GM12864 (cell line): ENCODE measurements around the gene CXCL14.

Source experiments
- DNase-seq: peaks from one replicate; pipeline ENCODE4 v3.0.0-alpha.2; 2011; ENCODE audit warnings: low read depth
- H3K4me3 ChIP-seq: 2 replicates; pipeline ENCODE4 v1.5.1; 2011; ENCODE audit warnings: mild to moderate bottlenecking, low read depth, low read length, control low read depth
- TF ChIP-seq, protein P1 (sequence below): IDR thresholded peaks from 2 replicates; pipeline ENCODE4 v1.5.1; 2011; ENCODE audit warnings: low read depth, mild to moderate bottlenecking, moderate library complexity, low read length, control low read depth, inconsistent platforms; ENCODE audit errors: missing control alignments

The CXCL14 gene

DNA sequence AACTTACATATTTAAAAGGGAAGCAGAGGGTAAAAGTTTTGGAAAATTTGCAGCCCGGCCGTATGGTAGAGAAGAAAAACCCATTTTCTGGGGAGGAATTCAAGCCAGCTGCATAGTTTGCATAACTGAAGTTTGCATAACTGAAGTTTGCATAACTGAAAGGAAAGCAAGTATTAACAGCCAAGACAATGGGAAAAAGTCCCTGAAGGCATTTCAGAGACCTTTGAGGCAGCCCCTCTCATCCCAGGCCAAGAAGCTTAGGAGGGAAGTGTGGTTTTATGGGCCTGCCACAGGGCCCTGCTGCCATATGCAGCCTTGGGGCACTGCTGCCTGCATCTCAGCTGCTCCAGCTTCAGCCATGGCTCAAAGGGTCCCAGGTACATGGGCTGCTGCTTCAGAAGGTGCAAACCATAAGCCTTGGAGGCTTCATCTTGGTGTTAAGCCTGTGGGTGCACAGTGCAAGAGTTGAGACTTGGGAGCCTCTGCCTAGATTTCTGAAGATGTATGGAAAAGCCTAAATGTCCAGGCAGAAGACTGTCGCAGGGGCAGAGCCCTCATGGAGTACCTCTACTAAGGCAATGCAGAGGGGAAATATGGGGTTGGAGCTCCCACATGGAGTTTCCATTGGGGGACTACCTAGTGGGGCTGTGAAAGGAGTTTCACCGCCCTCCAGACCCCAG lies 36.9 kb upstream of the CXCL14 start:
- H3K4me3 ChIP-seq: no peak overlapping the region
- TF ChIP-seq, protein P1, sequence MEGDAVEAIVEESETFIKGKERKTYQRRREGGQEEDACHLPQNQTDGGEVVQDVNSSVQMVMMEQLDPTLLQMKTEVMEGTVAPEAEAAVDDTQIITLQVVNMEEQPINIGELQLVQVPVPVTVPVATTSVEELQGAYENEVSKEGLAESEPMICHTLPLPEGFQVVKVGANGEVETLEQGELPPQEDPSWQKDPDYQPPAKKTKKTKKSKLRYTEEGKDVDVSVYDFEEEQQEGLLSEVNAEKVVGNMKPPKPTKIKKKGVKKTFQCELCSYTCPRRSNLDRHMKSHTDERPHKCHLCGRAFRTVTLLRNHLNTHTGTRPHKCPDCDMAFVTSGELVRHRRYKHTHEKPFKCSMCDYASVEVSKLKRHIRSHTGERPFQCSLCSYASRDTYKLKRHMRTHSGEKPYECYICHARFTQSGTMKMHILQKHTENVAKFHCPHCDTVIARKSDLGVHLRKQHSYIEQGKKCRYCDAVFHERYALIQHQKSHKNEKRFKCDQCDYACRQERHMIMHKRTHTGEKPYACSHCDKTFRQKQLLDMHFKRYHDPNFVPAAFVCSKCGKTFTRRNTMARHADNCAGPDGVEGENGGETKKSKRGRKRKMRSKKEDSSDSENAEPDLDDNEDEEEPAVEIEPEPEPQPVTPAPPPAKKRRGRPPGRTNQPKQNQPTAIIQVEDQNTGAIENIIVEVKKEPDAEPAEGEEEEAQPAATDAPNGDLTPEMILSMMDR: no peak
- DNase-seq: no peak

DNA sequence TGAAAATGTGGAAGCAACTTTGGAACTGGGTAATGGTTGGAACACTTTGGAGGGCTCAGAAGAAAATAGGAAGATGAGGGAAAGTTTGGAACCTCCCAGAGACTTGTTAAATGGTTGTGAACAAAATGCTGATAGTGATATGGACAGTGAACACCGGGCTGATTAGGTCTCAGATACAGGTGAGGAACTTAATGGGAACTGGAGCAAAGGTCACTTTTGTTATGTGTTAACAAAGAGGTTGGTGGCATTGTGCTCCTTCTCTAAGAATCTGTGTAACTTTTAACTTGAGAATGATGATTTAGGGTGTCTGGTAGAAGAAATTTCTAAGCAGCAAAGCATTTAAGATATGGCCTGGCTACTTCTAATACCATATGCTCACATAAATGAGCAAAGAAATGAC lies 36.4 kb upstream of the CXCL14 start:
- TF ChIP-seq, protein P1: no peak

DNA sequence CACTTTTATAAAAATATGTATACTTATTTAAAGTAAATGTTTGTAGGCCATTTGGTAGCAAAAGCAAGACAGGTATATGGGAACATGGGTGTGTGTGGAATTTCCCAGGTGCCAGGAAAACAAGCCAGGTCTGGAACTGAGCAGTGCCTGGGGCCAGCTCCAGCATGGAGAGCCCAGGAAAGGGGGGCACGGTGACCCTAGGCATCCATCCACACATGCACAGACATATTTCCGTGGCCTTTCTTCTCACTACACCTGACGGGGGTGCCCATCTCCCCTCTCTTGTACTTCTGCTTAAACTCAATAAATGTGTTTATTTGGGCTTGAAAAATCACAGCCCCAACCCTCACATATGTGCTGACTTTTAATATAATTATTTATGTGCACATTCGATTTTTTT lies 31.2 kb upstream of the CXCL14 start:
- no peak overlapping the region for H3K4me3 ChIP-seq
- TF ChIP-seq, protein P1: no peak
- no peak for DNase-seq

More for the DNA sequence above, 36.4 kb upstream of the CXCL14 start:
- no peak overlapping the region for H3K4me3 ChIP-seq
- DNase-seq: no peak

DNA sequence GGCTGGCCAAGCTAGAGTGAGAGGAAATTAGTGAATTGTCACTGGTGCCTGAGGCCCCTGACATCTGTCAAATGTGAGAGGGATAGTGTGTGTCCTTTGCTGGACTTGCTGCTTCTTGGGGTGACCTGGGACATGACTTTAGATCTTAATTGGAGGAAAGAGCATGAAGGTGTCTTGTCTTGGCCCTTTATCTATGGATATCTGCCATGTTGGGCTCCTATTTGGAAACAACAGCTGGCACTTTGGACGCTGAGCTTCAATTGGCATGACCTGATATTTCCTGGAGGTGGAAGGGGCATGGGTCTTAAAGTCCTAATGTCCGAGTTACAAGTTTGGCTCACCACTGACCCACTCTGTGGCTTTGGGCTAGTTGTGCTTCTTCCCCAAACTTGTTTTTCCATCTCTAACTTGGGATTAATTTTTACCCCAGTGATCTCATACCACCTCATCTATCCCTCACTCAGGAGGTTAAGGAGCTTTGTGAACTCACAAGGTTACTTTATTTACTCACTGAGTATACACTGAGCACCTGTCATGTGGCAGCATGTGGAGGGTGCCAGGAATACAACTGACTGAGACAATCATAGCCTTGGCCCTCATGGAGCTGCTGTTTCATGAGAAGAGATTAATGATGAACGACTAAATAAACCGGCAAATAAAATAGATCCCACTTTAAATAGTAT lies 30.1 kb upstream of the CXCL14 start:
- H3K4me3 ChIP-seq: no peak overlapping the region
- TF ChIP-seq, protein P1: no peak
- no peak for DNase-seq

DNA sequence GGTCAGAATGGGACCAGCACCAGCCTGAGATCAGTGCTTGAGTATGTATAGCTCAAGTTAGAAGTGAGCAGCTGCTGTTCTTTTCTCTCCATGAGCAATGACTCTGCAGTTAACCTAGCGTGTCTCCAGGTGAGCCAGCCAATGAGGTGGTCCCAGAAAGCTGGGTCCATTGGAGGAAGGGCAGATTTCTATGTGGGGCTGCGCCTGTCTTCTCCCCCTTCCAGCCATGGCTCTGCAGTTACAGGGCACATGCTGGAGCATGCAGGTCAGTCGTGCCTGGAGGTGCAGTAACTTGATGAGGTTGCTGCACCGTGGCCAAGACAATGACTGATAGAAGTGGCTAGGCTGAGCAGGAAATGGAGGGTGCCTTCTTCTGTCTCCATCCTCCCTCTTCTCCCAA lies 29.6 kb upstream of the CXCL14 start:
- H3K4me3 ChIP-seq: no peak overlapping the region
- TF ChIP-seq, protein P1: no peak
- no peak for DNase-seq

DNA sequence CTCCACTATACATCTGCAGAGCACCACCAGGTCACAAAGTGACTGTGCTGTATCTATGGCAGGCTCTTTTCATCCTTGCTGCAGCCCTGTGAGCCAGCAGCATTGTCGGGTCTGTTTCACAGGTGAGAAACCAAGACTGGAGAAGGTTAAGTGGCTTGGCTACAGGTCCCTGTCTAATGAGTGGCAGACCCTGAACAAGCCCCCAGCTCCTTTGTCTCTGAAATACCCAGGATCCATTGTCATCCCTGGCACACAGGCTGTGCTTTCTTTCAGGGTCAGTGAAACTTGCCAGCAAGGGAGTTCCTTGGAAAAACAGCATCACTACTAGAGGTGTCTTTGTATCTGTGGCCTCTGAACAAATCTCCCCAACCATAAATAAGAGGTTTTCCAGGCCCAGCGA lies 27.6 kb upstream of the CXCL14 start:
- H3K4me3 ChIP-seq: no peak overlapping the region
- TF ChIP-seq, protein P1: no peak
- no peak for DNase-seq

DNA sequence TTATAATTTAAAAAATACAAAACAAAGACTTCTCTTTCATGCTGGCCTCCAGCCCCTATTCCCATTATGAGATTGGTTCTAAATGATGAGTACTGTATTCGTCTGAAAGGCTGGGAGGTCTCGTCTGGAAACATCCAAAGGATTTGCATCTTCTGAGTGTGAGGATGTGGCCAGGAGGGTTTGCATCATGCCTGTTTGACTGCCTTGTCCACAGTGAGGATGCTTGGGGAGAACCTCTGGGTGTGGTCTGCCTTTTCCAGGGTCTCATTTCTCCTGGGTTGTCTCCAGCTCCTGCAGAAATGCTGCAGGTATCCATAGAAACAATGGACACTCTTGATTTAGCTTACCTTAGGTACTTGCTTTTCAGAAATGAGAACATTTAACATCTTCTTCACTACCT lies 26.4 kb upstream of the CXCL14 start:
- TF ChIP-seq, protein P1: no peak
- no peak overlapping the region for H3K4me3 ChIP-seq
- DNase-seq: no peak
